CD14-positive monocyte (primary cell): ENCODE measurements around the gene CAST. TPM values are rescaled to one million over a fixed set of nuclear protein-coding genes. Genes with fewer than 3 reads are reported as not detected.

Experiments
- DNase-seq, 3 donors: peaks; one replicate each; pipeline ENCODE4 v3.0.0-alpha.2; 2011 to 2022
- H2AFZ ChIP-seq: 2 replicates; pipeline ENCODE4 v1.6.0; 2012; ENCODE audit warnings: mild to moderate bottlenecking, low read depth, low read length, inconsistent platforms; ENCODE audit not compliant: insufficient read depth, poor library complexity, severe bottlenecking
- H3K27ac ChIP-seq, 2 donors: 1 replicate in 1 of 2; 2 replicates in 1 of 2; pipeline ENCODE4 v1.5.1; 2012 to 2013; ENCODE audit warnings: low read length in 2 of 2, control low read depth in 1 of 2, inconsistent platforms in 1 of 2, low read depth in 1 of 2, mild to moderate bottlenecking in 1 of 2
- H3K27me3 ChIP-seq, 2 donors: one replicate each; pipeline versions ENCODE4 v1.6.0 to v1.6.1; 2011 to 2013; ENCODE audit warnings: low read length in 2 of 2; ENCODE audit not compliant: control insufficient read depth in 2 of 2, insufficient read depth in 2 of 2
- H3K36me3 ChIP-seq, 2 donors: replicated peaks in 1 of 2; 1 replicate in 1 of 2; 2 replicates in 1 of 2; pipeline versions ENCODE4 v1.5.1 to v1.6.1; 2012 to 2013; ENCODE audit warnings: low read length in 2 of 2, control low read depth in 1 of 2, inconsistent platforms in 1 of 2, mild to moderate bottlenecking in 1 of 2; ENCODE audit not compliant: insufficient read depth in 2 of 2, control insufficient read depth in 1 of 2
- H3K4me1 ChIP-seq, 2 donors: 1 replicate in 1 of 2; 2 replicates in 1 of 2; pipeline versions ENCODE4 v1.5.1 to v1.6.1; 2012 to 2013; ENCODE audit warnings: low read length in 2 of 2, control low read depth in 1 of 2, inconsistent platforms in 1 of 2, mild to moderate bottlenecking in 1 of 2, moderate library complexity in 1 of 2; ENCODE audit not compliant: insufficient read depth in 2 of 2, control insufficient read depth in 1 of 2
- H3K4me2 ChIP-seq: replicated peaks from 2 replicates; pipeline ENCODE3; 2012; ENCODE audit warnings: low read length, moderate library complexity, mild to moderate bottlenecking; ENCODE audit not compliant: poor library complexity, severe bottlenecking; ENCODE audit errors: extremely low read depth
- H3K4me3 ChIP-seq, 3 experiments: fragments of 200-600 bp in 1 of 3; sonication (generic) in 1 of 3; replicated peaks in 1 of 3; 1 replicate in 2 of 3; 2 replicates in 1 of 3; pipeline ENCODE4 v1.5.1; 2011 to 2013; ENCODE audit warnings: low read length in 3 of 3, mild to moderate bottlenecking in 3 of 3, control low read depth in 2 of 3, low read depth in 2 of 3, inconsistent platforms in 1 of 3, moderate library complexity in 1 of 3
- H3K79me2 ChIP-seq: 2 replicates; pipeline ENCODE4 v1.6.0; 2012; ENCODE audit warnings: mild to moderate bottlenecking, control low read depth, inconsistent platforms, low read length, moderate library complexity; ENCODE audit not compliant: insufficient read depth
- H3K9ac ChIP-seq: 2 replicates; pipeline ENCODE4 v1.6.0; 2017; ENCODE audit warnings: low read length, mild to moderate bottlenecking; ENCODE audit not compliant: insufficient read depth, poor library complexity, severe bottlenecking
- H3K9me3 ChIP-seq, 2 donors: replicated peaks in 1 of 2; 1 replicate in 1 of 2; 2 replicates in 1 of 2; pipeline versions ENCODE4 v1.5.1 to v1.6.1; 2012 to 2013; ENCODE audit warnings: low read length in 2 of 2, control low read depth in 1 of 2; ENCODE audit not compliant: control insufficient read depth in 1 of 2, insufficient read depth in 1 of 2
- H4K20me1 ChIP-seq: 2 replicates; pipeline ENCODE4 v1.6.0; 2012; ENCODE audit warnings: mild to moderate bottlenecking, low read length, control low read depth, moderate library complexity; ENCODE audit not compliant: insufficient read depth
- H3K27ac Mint-ChIP-seq, 7 donors: one replicate each; pipeline ENCODE4 v1.8.0; 2020; ENCODE audit warnings: mild to moderate bottlenecking in 7 of 7, mixed read lengths in 7 of 7, moderate library complexity in 6 of 7, inconsistent platforms in 2 of 7
- H3K27me3 Mint-ChIP-seq, 3 donors: one replicate each; pipeline ENCODE4 v1.8.0; 2021 to 2022; ENCODE audit warnings: low read depth in 3 of 3, mild to moderate bottlenecking in 3 of 3, mixed read lengths in 3 of 3, moderate library complexity in 3 of 3, inconsistent platforms in 1 of 3
- H3K36me3 Mint-ChIP-seq, 2 donors: one replicate each; pipeline ENCODE4 v1.8.0; 2020; ENCODE audit warnings: mixed read lengths in 2 of 2, inconsistent platforms in 1 of 2, mild to moderate bottlenecking in 1 of 2
- H3K4me1 Mint-ChIP-seq: one replicate; pipeline ENCODE4 v1.8.0; 2020; ENCODE audit warnings: mild to moderate bottlenecking, mixed read lengths
- H3K4me3 Mint-ChIP-seq, 2 donors: one replicate each; pipeline ENCODE4 v1.8.0; 2020; ENCODE audit warnings: mild to moderate bottlenecking in 2 of 2, mixed read lengths in 2 of 2, moderate library complexity in 1 of 2
- H3K9me3 Mint-ChIP-seq, 7 donors: one replicate each; pipeline ENCODE4 v1.8.0; 2020 to 2022; ENCODE audit warnings: mixed read lengths in 7 of 7, mild to moderate bottlenecking in 6 of 7, moderate library complexity in 6 of 7, inconsistent platforms in 2 of 7
- CTCF ChIP-seq: fragments of 200-600 bp; IDR thresholded peaks from one replicate; pipeline ENCODE4 v1.8.0; 2022; ENCODE audit warnings: antibody characterized with exemption, mild to moderate bottlenecking
- WGBS: methylation state at CpG from one replicate; pipeline ENCODE4 v1.1.5; 2013; ENCODE audit warnings: missing lambda C conversion rate; ENCODE audit not compliant: insufficient coverage; 5-methylcytosine and 5-hydroxymethylcytosine counted together
- intact Hi-C, 2 donors: fragments of 100-400 bp; cut with micrococcal nuclease; formaldehyde crosslinking; loops; one replicate each; pipeline versions ENCODE4 v1.15.0 to v1.15.1; 2023
- polyA plus RNA-seq, 3 donors: library from polyadenylated mRNA; depleted of rRNA in 1 of 3; unstranded in 2 of 3; stranded (reverse) in 1 of 3; fragments of 300-500 nt in 2 of 3; fragments of >200 nt in 1 of 3; fragmentation: Illumina TruSeq in 2 of 3; gene quantifications; 1 replicate in 2 of 3; 2 replicates in 1 of 3; pipeline ENCODE4 v1.2.3, GENCODE V29; 2012 to 2021

The CAST gene
- polyA plus RNA-seq, 3 donors = 49.6 to 125 (median 76.8) TPM

GRCh38 chr5:96718635-96719077 lies 56.5 kb downstream of the CAST start:
- Mint-ChIP-seq H3K27me3 (no peaks in the 10 kb centered on the region), H3K27ac (peak overlapping the region in 4 of 7 donors; percentile 1 to 13 (median 6)), H3K36me3 (peaks cover 34 to 46% of the 10 kb centered on the region in 2 donors), H3K9me3 (no peaks in the 10 kb centered on the region), H3K4me3 (no peak overlapping the region), H3K4me1 (peaks cover 12% of the 10 kb centered on the region)
- Histone ChIP-seq H3K9me3 (no peaks in the 10 kb centered on the region), H4K20me1 (peaks cover 100% of the 10 kb centered on the region), H3K36me3 (peaks cover 12 to 63% of the 10 kb centered on the region in 2 donors), H3K4me1 (peaks cover 7 to 8% of the 10 kb centered on the region in 2 donors), H2AFZ (no peak overlapping the region), H3K27ac (no peak overlapping the region), H3K9ac (no peak overlapping the region), H3K27me3 (no peaks in the 10 kb centered on the region), H3K4me2 (no peak overlapping the region), H3K4me3 (no peak overlapping the region), H3K79me2 (peaks cover 80% of the 10 kb centered on the region)
- no peak for TF ChIP-seq CTCF
- WGBS = 95% methylated on average over 6 of the region's 7 CpGs
- intact Hi-C loops = no loop called here
- DNase-seq = no peak

GRCh38 chr5:96720408-96720807 lies 58.2 kb downstream of the CAST start:
- Histone ChIP-seq H2AFZ (no peak overlapping the region), H3K9ac (no peak overlapping the region), H3K4me1 (no peaks in the 10 kb centered on the region), H3K79me2 (peaks cover 81% of the 10 kb centered on the region), H3K36me3 (peaks cover 26 to 78% of the 10 kb centered on the region in 2 donors), H3K9me3 (no peaks in the 10 kb centered on the region), H3K4me2 (no peak overlapping the region), H3K27ac (no peak overlapping the region), H4K20me1 (peaks cover 99% of the 10 kb centered on the region), H3K27me3 (no peaks in the 10 kb centered on the region), H3K4me3 (no peak overlapping the region)
- TF ChIP-seq CTCF = peak; percentile 19
- DNase-seq = no peak
- intact Hi-C loops = no loop called here
- H3K4me1 Mint-ChIP-seq = peaks cover 1% of the 10 kb centered on the region
- H3K27me3 Mint-ChIP-seq = no peaks in the 10 kb centered on the region
- no peaks in the 10 kb centered on the region for H3K9me3 Mint-ChIP-seq
- peaks cover 40 to 56% of the 10 kb centered on the region in 2 donors for H3K36me3 Mint-ChIP-seq
- peak overlapping the region in 1 of 7 donors; percentile 38 for H3K27ac Mint-ChIP-seq
- WGBS = no CpG with 5 or more reads among the region's 2 CpGs
- no peak overlapping the region for H3K4me3 Mint-ChIP-seq
